Measurements from ENCODE around the gene SLC39A1.

SLC39A1 gene

DNA sequence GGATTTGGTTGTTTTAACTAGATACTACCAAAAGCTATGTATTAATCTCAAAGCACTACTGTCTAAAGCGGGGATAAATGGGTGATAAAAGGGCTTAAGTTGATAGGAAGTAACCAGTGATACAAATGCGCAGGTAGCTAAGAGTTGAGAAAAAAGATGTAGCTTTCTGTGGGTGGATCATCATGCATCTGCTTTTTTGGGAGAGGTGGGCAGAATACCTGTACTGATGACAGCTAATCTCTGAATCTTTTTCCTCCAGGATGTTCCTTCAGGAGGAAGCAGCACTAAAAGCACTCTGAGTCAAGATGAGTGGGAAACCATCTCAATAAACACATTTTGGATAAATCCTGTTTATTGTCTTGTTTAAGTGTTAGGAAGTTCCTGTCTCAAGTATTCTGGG lies 28.5 kb upstream of the SLC39A1 start:
- TF ChIP-seq, protein P1, sequence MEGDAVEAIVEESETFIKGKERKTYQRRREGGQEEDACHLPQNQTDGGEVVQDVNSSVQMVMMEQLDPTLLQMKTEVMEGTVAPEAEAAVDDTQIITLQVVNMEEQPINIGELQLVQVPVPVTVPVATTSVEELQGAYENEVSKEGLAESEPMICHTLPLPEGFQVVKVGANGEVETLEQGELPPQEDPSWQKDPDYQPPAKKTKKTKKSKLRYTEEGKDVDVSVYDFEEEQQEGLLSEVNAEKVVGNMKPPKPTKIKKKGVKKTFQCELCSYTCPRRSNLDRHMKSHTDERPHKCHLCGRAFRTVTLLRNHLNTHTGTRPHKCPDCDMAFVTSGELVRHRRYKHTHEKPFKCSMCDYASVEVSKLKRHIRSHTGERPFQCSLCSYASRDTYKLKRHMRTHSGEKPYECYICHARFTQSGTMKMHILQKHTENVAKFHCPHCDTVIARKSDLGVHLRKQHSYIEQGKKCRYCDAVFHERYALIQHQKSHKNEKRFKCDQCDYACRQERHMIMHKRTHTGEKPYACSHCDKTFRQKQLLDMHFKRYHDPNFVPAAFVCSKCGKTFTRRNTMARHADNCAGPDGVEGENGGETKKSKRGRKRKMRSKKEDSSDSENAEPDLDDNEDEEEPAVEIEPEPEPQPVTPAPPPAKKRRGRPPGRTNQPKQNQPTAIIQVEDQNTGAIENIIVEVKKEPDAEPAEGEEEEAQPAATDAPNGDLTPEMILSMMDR (IDR thresholded peaks at IDR 0.05; ENCODE audit: insufficient read depth, low read length), result no peak
- TF ChIP-seq, protein P2, sequence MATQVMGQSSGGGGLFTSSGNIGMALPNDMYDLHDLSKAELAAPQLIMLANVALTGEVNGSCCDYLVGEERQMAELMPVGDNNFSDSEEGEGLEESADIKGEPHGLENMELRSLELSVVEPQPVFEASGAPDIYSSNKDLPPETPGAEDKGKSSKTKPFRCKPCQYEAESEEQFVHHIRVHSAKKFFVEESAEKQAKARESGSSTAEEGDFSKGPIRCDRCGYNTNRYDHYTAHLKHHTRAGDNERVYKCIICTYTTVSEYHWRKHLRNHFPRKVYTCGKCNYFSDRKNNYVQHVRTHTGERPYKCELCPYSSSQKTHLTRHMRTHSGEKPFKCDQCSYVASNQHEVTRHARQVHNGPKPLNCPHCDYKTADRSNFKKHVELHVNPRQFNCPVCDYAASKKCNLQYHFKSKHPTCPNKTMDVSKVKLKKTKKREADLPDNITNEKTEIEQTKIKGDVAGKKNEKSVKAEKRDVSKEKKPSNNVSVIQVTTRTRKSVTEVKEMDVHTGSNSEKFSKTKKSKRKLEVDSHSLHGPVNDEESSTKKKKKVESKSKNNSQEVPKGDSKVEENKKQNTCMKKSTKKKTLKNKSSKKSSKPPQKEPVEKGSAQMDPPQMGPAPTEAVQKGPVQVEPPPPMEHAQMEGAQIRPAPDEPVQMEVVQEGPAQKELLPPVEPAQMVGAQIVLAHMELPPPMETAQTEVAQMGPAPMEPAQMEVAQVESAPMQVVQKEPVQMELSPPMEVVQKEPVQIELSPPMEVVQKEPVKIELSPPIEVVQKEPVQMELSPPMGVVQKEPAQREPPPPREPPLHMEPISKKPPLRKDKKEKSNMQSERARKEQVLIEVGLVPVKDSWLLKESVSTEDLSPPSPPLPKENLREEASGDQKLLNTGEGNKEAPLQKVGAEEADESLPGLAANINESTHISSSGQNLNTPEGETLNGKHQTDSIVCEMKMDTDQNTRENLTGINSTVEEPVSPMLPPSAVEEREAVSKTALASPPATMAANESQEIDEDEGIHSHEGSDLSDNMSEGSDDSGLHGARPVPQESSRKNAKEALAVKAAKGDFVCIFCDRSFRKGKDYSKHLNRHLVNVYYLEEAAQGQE (IDR thresholded peaks at IDR 0.05; ENCODE audit: insufficient replicate concordance, low read depth), result no peak
- TF ChIP-seq POLR2AphosphoS5 (IDR thresholded peaks at IDR 0.05; ENCODE audit: low read depth) (no peak), GABPA (IDR thresholded peaks at IDR 0.05; ENCODE audit: low read depth) (no peak)
- DNase-seq (ENCODE audit: low read depth in 1 of 2, low spot score in 1 of 2), result no peak
- Histone ChIP-seq H3K4me3 (replicated peaks; ENCODE audit: insufficient read depth, low read length) (peak overlapping the region; percentile 65), H3K27ac (replicated peaks) (peak overlapping the region; percentile 93), H3K27me3 (ENCODE audit: insufficient read depth, poor library complexity, severe bottlenecking) (no peaks in the 10 kb centered on the region)

DNA sequence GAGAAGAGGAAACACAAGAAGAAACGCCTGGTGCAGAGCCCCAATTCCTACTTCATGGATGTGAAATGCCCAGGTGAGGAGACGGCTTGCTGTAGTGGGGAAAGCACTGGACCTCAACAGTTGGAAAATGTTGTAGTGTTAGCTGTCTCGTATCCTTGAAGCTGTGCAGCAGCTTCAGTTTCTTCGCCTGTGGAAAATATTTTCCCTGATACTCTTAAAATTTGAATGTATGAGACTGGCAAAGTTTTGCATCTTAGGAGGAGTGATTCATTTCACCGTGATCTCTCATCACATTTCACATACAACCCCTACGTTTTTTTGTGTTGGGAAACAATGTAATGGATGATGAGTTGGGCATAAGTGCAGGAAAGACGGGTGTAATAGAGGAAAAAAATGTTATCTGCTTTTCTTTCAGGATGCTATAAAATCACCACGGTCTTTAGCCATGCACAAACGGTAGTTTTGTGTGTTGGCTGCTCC lies 27.9 kb upstream of the SLC39A1 start:
- peak overlapping the region; percentile 65 for H3K4me3 ChIP-seq (replicated peaks; ENCODE audit: insufficient read depth, low read length)
- H3K27ac ChIP-seq (replicated peaks), result peak overlapping the region; percentile 93
- no peak for DNase-seq (ENCODE audit: low read depth in 1 of 2, low spot score in 1 of 2)
- TF ChIP-seq POLR2AphosphoS5 (IDR thresholded peaks at IDR 0.05; ENCODE audit: low read depth) (no peak), GABPA (IDR thresholded peaks at IDR 0.05; ENCODE audit: low read depth) (no peak), SPI1 (IDR thresholded peaks at IDR 0.05; ENCODE audit: borderline replicate concordance, low read depth) (no peak)
- TF ChIP-seq, protein P2 (IDR thresholded peaks at IDR 0.05; ENCODE audit: insufficient replicate concordance, low read depth), result no peak
- TF ChIP-seq, protein P1 (IDR thresholded peaks at IDR 0.05; ENCODE audit: insufficient read depth, low read length), result no peak
- H3K27me3 ChIP-seq (ENCODE audit: insufficient read depth, poor library complexity, severe bottlenecking), result no peaks in the 10 kb centered on the region

DNA sequence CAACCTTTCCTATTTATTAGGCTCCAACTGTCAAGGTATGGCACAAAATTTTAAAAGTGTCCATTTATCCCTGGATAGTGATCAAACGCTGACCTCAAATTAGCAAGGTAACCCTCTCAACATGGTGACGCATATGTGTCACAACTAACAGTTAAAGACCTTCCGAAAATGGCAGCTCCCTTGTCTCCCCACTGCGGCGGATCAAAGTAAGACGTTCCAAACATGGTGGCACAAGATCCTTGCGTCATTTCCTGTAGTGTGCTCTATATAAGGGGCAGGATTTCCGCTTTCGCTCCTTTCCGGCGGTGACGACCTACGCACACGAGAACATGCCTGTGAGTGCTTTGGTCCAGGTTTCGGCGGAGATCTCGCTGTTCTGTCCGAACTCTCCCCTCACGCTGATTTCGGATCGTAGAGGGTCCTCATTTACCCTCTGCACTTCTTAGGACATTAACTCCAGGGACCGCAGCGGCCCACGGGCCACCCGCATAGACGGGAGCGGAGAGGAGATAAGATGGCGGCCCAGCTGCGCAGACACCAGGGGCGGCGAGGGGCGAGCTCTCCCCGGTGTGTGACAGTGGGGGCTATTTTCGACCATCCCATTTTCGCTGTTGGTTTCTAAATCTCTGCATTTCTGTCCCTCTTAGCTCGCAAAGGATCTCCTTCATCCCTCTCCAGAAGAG lies 27.3 kb upstream of the SLC39A1 start, which contains the start of gene RPS27:
Gene RPS27, plus strand, starts transcription at position 295 of the 683 bp plus-strand sequence. Its CDS starts 35 bp downstream, at position 330.
- H3K27ac ChIP-seq (replicated peaks), result peak within 1 kb of the TSS; percentile 93
- TF ChIP-seq SPI1 (IDR thresholded peaks at IDR 0.05; ENCODE audit: borderline replicate concordance, low read depth) (no peak; the same call in 1 of the 2 replicates), POLR2AphosphoS5 (IDR thresholded peaks at IDR 0.05; ENCODE audit: low read depth) (peak; percentile 100), GABPA (IDR thresholded peaks at IDR 0.05; ENCODE audit: low read depth) (peak; percentile 84)
- TF ChIP-seq, protein P1 (IDR thresholded peaks at IDR 0.05; ENCODE audit: insufficient read depth, low read length), result no peak
- TF ChIP-seq, protein P2 (IDR thresholded peaks at IDR 0.05; ENCODE audit: insufficient replicate concordance, low read depth), result peak; percentile 80
- H3K27me3 ChIP-seq (ENCODE audit: insufficient read depth, poor library complexity, severe bottlenecking), result no peaks in the 10 kb centered on the region
- DNase-seq (ENCODE audit: low read depth in 1 of 2, low spot score in 1 of 2), result peak; percentile 97 to 99
- H3K4me3 ChIP-seq (replicated peaks; ENCODE audit: insufficient read depth, low read length), result peak within 1 kb of the TSS; percentile 65

Data from HL-60 (cell line).